ENCODE data around the gene OVOL2. TPM values are rescaled to one million over a fixed set of nuclear protein-coding genes. Genes with fewer than 3 reads are reported as not detected.
"Not testable (repeated sequence)": the region's sequence is repeated elsewhere in the genome, so short reads cannot be mapped to it uniquely, and the experiment has no call there.

Gene OVOL2
- 10 to 100 TPM in 1 of 2 donors, 1 to 10 TPM in 1; 3.6 to 15.8 TPM for total RNA-seq

- peaks cover 28% of the 10 kb centered on the region for H3K4me1 ChIP-seq
- intact Hi-C loops (cut with DNase I), result loop anchor here (10.0 kb wide), 1 partner anchor 77 kb away; the partner anchor contains the start of genes KAT14 and PET117
- peak; percentile 89 for ATAC-seq
- no peaks in the 10 kb centered on the region for H3K27me3 ChIP-seq
- H3K4me3 ChIP-seq, result peak within 1 kb of the TSS; percentile 86 to 90
- WGBS, 2 donors, result 0 to 1% methylated on average over 18 to 61 of the region's 73 CpGs
- no peaks in the 10 kb centered on the region for H3K9me3 ChIP-seq
- TF ChIP-seq, protein P1, sequence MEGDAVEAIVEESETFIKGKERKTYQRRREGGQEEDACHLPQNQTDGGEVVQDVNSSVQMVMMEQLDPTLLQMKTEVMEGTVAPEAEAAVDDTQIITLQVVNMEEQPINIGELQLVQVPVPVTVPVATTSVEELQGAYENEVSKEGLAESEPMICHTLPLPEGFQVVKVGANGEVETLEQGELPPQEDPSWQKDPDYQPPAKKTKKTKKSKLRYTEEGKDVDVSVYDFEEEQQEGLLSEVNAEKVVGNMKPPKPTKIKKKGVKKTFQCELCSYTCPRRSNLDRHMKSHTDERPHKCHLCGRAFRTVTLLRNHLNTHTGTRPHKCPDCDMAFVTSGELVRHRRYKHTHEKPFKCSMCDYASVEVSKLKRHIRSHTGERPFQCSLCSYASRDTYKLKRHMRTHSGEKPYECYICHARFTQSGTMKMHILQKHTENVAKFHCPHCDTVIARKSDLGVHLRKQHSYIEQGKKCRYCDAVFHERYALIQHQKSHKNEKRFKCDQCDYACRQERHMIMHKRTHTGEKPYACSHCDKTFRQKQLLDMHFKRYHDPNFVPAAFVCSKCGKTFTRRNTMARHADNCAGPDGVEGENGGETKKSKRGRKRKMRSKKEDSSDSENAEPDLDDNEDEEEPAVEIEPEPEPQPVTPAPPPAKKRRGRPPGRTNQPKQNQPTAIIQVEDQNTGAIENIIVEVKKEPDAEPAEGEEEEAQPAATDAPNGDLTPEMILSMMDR (IDR thresholded peaks at IDR 0.05), result no peak
- peak in 1 of 3 donors; percentile 50 for TF ChIP-seq POLR2A (IDR thresholded peaks at IDR 0.05)
- H3K27ac ChIP-seq, result peak within 1 kb of the TSS; percentile 72 to 86 (median 83)
- DNase-seq, result peak; percentile 94 to 97 (median 96)
- H3K36me3 ChIP-seq (replicated peaks in 1 of 2; ENCODE audit: insufficient read depth in 1 of 2, low read depth in 2 of 2), result no peaks in the 10 kb centered on the region
Measured at GRCh38 chr20:18057101-18057993, at the start of gene OVOL2. Gene OVOL2, minus strand, starts transcription at chr20:18057916. Its CDS starts 282 bp downstream, at chr20:18057634.

DNA sequence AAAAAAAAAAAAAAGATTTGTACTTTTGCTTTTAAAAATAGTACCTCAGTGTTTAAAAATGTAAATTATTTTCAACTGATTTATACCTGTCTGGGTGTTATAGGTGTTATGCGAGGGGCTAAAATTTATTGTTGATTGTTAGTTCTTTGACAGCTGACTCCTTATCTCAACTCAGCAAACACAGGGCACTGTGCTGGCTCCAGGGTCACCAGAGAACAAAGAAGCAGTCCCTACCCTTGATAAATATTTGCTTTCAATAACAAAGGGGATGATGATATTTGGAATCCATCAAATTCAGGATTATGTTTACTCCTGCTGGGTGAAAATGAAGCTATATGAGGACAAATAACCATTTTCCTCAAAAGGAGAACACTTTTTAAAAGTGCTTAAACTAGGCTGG lies 45.8 kb upstream of the OVOL2 start:
- peaks cover 0 to 4% of the 10 kb centered on the region in 2 donors for H3K27me3 ChIP-seq
- DNase-seq (no peak), ATAC-seq (no peak)
- H3K27ac ChIP-seq, result no peak overlapping the region
- no peak for TF ChIP-seq POLR2A (IDR thresholded peaks at IDR 0.05)
- TF ChIP-seq, protein P1 (IDR thresholded peaks at IDR 0.05), result no peak
- no peak overlapping the region for H3K4me3 ChIP-seq
- peaks cover 7% of the 10 kb centered on the region for H3K4me1 ChIP-seq
- H3K36me3 ChIP-seq (replicated peaks in 1 of 2; ENCODE audit: insufficient read depth in 1 of 2, low read depth in 2 of 2), result no peaks in the 10 kb centered on the region
- WGBS, 2 donors, result 20 to 21% methylated on average over 1 of the region's 1 CpG
- intact Hi-C loops (cut with DNase I), result no loop called here
- no peaks in the 10 kb centered on the region for H3K9me3 ChIP-seq

DNA sequence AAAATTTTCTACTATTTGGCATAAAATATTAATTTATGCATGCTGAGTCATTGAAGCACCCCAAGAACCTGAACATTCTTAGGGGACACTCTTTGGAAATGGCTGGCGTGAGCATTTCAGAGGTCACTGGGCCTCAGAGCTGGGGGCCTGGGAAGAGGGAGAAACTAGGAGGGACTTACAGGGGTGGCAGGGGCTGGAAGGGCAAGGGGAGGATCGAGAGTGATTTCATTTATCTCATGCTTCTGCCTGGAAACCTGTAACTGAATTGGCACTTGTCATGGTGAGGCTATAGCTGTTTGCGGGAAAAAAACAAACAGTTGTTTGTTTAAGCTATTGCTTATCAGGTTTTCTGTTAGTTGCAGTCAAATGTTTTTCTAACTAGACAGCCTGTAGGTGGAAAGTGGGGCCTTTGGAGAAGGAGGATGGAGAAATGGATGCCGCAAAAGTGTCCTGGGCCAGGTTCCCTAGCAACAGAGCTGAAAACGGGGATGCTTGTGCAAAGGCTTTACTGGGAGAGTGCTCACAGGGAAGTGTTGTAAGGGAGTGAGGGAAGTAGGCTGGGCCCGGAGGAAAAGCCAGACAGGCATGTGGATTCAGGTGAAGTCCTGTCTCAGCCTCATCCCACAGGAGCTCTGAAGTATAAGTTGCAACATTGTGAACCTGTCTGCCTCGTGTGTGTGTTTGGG lies 43.6 kb upstream of the OVOL2 start:
- Histone ChIP-seq H3K27ac (no peak overlapping the region), H3K9me3 (no peaks in the 10 kb centered on the region), H3K4me3 (no peak overlapping the region), H3K36me3 (replicated peaks in 1 of 2; ENCODE audit: insufficient read depth in 1 of 2, low read depth in 2 of 2) (no peaks in the 10 kb centered on the region), H3K4me1 (peaks cover 7% of the 10 kb centered on the region), H3K27me3 (peaks cover 0 to 4% of the 10 kb centered on the region in 2 donors)
- no peak for DNase-seq
- ATAC-seq, result no peak
- intact Hi-C loops (cut with DNase I), result no loop called here
- TF ChIP-seq, protein P1 (IDR thresholded peaks at IDR 0.05), result no peak
- no peak for TF ChIP-seq POLR2A (IDR thresholded peaks at IDR 0.05)
- WGBS, 2 donors, result 46% methylated on average over 7 of the region's 7 CpGs

- 86 to 92% methylated on average over 11 of the region's 11 CpGs for WGBS, 2 donors
- H3K36me3 ChIP-seq (replicated peaks in 1 of 2; ENCODE audit: insufficient read depth in 1 of 2, low read depth in 2 of 2); H3K27me3 ChIP-seq; ATAC-seq; H3K27ac ChIP-seq; H3K4me1 ChIP-seq; H3K4me3 ChIP-seq; intact Hi-C loops (cut with DNase I); H3K9me3 ChIP-seq; DNase-seq: not testable (repeated sequence)
Measured at GRCh38 chr20:18100569-18100968, 42.9 kb upstream of the OVOL2 start.

DNA sequence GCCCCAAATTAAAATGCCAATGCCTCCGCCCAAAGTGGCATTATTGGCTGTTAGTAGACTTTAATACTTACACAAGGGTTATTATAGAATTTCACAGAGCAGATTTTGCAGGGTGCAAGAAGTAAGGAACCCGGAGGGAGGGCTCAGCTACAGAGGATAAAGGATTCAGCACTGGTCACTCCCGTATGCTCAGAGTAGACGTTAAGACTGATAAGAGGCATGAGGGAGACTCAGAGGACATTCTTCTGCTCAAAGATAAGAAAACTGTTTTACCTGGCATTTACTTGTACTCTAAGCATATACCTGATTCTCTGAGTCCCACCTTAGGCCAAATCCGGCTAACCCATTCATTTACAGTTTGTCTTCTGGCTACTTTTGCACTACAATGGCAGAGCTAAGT lies 36.5 kb upstream of the OVOL2 start:
- Histone ChIP-seq H3K36me3 (replicated peaks in 1 of 2; ENCODE audit: insufficient read depth in 1 of 2, low read depth in 2 of 2) (no peaks in the 10 kb centered on the region), H3K4me3 (no peak overlapping the region), H3K27ac (no peak overlapping the region), H3K9me3 (no peaks in the 10 kb centered on the region), H3K4me1 (no peaks in the 10 kb centered on the region), H3K27me3 (no peaks in the 10 kb centered on the region)
- ATAC-seq, result no peak
- no peak for DNase-seq
- intact Hi-C loops (cut with DNase I), result no loop called here
- TF ChIP-seq, protein P1 (IDR thresholded peaks at IDR 0.05), result no peak
- no peak for TF ChIP-seq POLR2A (IDR thresholded peaks at IDR 0.05)
- 65 to 71% methylated on average over 5 of the region's 5 CpGs for WGBS, 2 donors
